Activated T-helper 2 cell treated with anti-CD3 and anti-CD28 coated beads, Interferon-gamma antibody, Interleukin-2, Interleukin-4, amounts not matched to agents 10 μg/mL and 5 μg/mL and 100 μg/mL, durations not matched to agents 14 hours and 24 hours and 36 hours (primary cell): ENCODE results near the gene UXS1. TPM values are rescaled to one million over a fixed set of nuclear protein-coding genes. Genes with fewer than 3 reads are reported as not detected.

Source experiments
- DNase-seq: peaks from one replicate; pipeline ENCODE4 v3.0.0; 2021; ENCODE audit warnings: low spot score
- H3K27ac Mint-ChIP-seq: one replicate; pipeline ENCODE4 v1.8.0; 2021; ENCODE audit warnings: mixed read lengths
- H3K27me3 Mint-ChIP-seq: one replicate; pipeline ENCODE4 v1.8.0; 2021; ENCODE audit warnings: low read depth, mixed read lengths
- H3K36me3 Mint-ChIP-seq: one replicate; pipeline ENCODE4 v1.8.0; 2021; ENCODE audit warnings: low read depth, mixed read lengths
- H3K4me1 Mint-ChIP-seq: one replicate; pipeline ENCODE4 v1.8.0; 2021; ENCODE audit warnings: low read depth, mixed read lengths
- H3K4me3 Mint-ChIP-seq: one replicate; pipeline ENCODE4 v1.8.0; 2021; ENCODE audit warnings: low read depth, mild to moderate bottlenecking, moderate library complexity, mixed read lengths
- H3K9me3 Mint-ChIP-seq: one replicate; pipeline ENCODE4 v1.8.0; 2021; ENCODE audit warnings: mixed read lengths
- intact Hi-C: fragments of 100-400 bp; cut with micrococcal nuclease; formaldehyde crosslinking; loops from one replicate; pipeline ENCODE4 v1.15.1; 2023
- total RNA-seq: library from RNA; stranded (reverse); gene quantifications from 2 replicates; pipeline ENCODE4 v1.2.3, GENCODE V29; 2022

UXS1 gene
- total RNA-seq, 1 donor from 2014 or later = 29.7 TPM

- Mint-ChIP-seq H3K27me3 (no peaks in the 10 kb centered on the region), H3K4me3 (no peak overlapping the region), H3K36me3 (peaks cover 31% of the 10 kb centered on the region), H3K27ac (no peak overlapping the region), H3K4me1 (peaks cover 23% of the 10 kb centered on the region), H3K9me3 (no peaks in the 10 kb centered on the region)
- DNase-seq = no peak
- intact Hi-C loops = no loop called here
These were observed 63.7 kb downstream of the UXS1 start for GRCh38 chr2:106130251-106130998.

- intact Hi-C loops = loop anchor here (5.0 kb wide), 1 partner anchor 33 kb away; no protein-coding TSS in a partner anchor
- no peaks in the 10 kb centered on the region for H3K27me3 Mint-ChIP-seq
- no peaks in the 10 kb centered on the region for H3K9me3 Mint-ChIP-seq
- no peak overlapping the region for H3K4me3 Mint-ChIP-seq
- peaks cover 38% of the 10 kb centered on the region for H3K36me3 Mint-ChIP-seq
- peaks cover 25% of the 10 kb centered on the region for H3K4me1 Mint-ChIP-seq
- DNase-seq = no peak
- H3K27ac Mint-ChIP-seq = no peak overlapping the region
These were observed 64.5 kb downstream of the UXS1 start for GRCh38 chr2:106129592-106129991.

GRCh38 chr2:106129150-106129549 is 65.0 kb downstream of the UXS1 start:
- Mint-ChIP-seq H3K9me3 (no peaks in the 10 kb centered on the region), H3K27ac (no peak overlapping the region), H3K27me3 (no peaks in the 10 kb centered on the region), H3K4me3 (no peak overlapping the region), H3K4me1 (peaks cover 25% of the 10 kb centered on the region), H3K36me3 (peaks cover 41% of the 10 kb centered on the region)
- intact Hi-C loops = loop anchor here (5.0 kb wide), 1 partner anchor 33 kb away; no protein-coding TSS in a partner anchor
- no peak for DNase-seq

DNA sequence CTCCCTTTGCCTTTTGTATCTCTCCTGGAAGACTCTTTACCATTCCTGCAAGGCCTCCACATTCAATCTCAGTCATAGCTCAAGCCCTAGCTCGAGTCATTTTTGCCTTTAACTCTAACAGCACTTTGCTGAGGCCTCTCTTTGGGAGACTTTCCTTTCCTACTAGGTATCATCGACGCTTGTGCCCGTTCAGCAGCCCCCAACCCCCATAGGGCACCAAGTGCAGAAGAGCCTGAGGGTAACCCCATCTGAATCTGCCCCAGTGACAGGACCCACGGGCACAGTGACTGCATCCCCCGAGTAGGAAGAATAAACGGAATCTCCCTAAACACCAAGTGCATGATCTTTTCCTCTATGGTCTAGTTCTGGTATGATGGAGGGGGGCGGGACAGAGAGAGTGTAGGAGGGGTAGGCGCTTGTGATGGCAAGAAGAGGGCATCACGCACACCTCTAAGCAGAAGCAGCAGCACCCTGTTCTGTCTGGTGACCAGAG is 66.3 kb downstream of the UXS1 start:
- peak overlapping the region; percentile 24 for H3K27ac Mint-ChIP-seq
- no peak overlapping the region for H3K4me3 Mint-ChIP-seq
- H3K36me3 Mint-ChIP-seq = peaks cover 47% of the 10 kb centered on the region
- no peak for DNase-seq
- peaks cover 25% of the 10 kb centered on the region for H3K4me1 Mint-ChIP-seq
- intact Hi-C loops = loop anchor here (5.0 kb wide), 1 partner anchor 34 kb away; no protein-coding TSS in a partner anchor
- no peaks in the 10 kb centered on the region for H3K9me3 Mint-ChIP-seq
- no peaks in the 10 kb centered on the region for H3K27me3 Mint-ChIP-seq

GRCh38 chr2:106127282-106127771 is 66.8 kb downstream of the UXS1 start:
- no peak overlapping the region for H3K4me3 Mint-ChIP-seq
- intact Hi-C loops = loop anchor here (5.0 kb wide), 1 partner anchor 35 kb away; no protein-coding TSS in a partner anchor
- peaks cover 48% of the 10 kb centered on the region for H3K36me3 Mint-ChIP-seq
- H3K27ac Mint-ChIP-seq = peak overlapping the region; percentile 24
- H3K9me3 Mint-ChIP-seq = no peaks in the 10 kb centered on the region
- H3K4me1 Mint-ChIP-seq = peaks cover 25% of the 10 kb centered on the region
- DNase-seq = no peak
- no peaks in the 10 kb centered on the region for H3K27me3 Mint-ChIP-seq

DNA sequence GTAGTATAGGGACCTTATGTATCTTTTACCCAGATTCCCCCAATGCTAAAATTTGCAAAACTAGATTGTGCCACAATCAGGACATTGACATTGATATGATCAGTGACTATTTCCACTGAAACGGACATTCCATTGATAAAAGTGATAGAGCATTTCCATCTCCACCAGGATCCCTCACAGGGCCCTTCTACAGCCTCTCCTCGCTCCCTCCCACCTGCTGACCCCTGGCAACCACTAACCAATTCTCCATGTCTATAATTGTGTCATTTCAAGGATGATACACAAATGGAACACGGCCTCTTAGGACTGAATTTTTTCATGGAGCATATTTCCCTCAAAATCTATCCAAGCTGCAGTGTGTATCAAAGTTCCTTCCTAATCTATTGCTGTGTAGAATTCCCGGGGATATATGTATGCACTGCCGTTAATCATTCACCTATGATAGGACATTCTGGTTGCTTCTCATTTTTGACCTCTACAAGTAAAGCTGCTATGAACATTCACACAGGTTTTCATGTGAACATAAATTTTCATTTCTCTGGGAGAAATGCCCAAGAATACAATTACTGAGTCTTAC is 67.3 kb downstream of the UXS1 start:
- no peak overlapping the region for H3K4me3 Mint-ChIP-seq
- intact Hi-C loops = loop anchor here (5.0 kb wide), 1 partner anchor 36 kb away; no protein-coding TSS in a partner anchor

GRCh38 chr2:106126295-106126694 is 67.8 kb downstream of the UXS1 start:
- no peaks in the 10 kb centered on the region for H3K9me3 Mint-ChIP-seq
- peaks cover 52% of the 10 kb centered on the region for H3K36me3 Mint-ChIP-seq
- no peaks in the 10 kb centered on the region for H3K27me3 Mint-ChIP-seq
- H3K4me1 Mint-ChIP-seq = peaks cover 25% of the 10 kb centered on the region
- intact Hi-C loops = loop anchor here (5.0 kb wide), 1 partner anchor 36 kb away; no protein-coding TSS in a partner anchor
- no peak overlapping the region for H3K27ac Mint-ChIP-seq
- H3K4me3 Mint-ChIP-seq = no peak overlapping the region
- DNase-seq = no peak

More for the DNA sequence above, 67.3 kb downstream of the UXS1 start:
- peaks cover 52% of the 10 kb centered on the region for H3K36me3 Mint-ChIP-seq
- no peak for DNase-seq
- H3K27me3 Mint-ChIP-seq = no peaks in the 10 kb centered on the region
- peak overlapping the region; percentile 24 for H3K27ac Mint-ChIP-seq
- H3K4me1 Mint-ChIP-seq = peaks cover 25% of the 10 kb centered on the region
- no peaks in the 10 kb centered on the region for H3K9me3 Mint-ChIP-seq

- Mint-ChIP-seq H3K27me3 (no peaks in the 10 kb centered on the region), H3K4me1 (peaks cover 25% of the 10 kb centered on the region), H3K9me3 (no peaks in the 10 kb centered on the region), H3K27ac (no peak overlapping the region), H3K36me3 (peaks cover 52% of the 10 kb centered on the region), H3K4me3 (no peak overlapping the region)
- DNase-seq = no peak
- intact Hi-C loops = loop anchor here (5.0 kb wide), 1 partner anchor 37 kb away; no protein-coding TSS in a partner anchor
These were observed 69.1 kb downstream of the UXS1 start for GRCh38 chr2:106124905-106125549.

DNA sequence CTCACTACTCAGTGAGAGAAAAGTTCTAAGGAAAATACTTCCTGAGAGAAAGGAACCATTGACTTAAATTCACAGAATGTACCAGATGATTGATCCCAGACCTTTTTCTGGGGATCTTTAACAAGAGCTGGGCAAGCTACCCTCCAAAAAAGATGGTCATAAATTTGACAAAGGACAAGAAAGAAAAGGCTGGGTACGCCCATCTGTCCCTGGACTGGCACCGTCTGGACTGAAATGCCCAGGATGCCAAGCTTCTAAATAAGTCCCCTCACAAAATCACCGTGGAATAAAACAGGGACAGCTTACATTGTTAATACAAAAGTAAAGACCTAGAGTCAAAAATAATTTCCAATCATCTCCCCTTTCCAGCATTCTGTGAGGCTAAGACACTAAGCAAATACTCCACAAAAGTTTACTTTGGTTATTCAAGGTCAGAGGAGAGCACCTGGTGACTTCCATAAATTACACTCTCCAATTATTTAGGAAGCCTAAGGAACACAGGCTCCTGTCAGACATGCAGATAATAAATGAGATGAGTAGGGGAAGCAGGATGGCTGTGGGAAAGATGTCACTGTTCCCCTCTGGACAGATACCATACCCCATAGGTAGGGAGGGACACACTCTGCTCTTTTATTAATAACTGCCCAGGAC is 69.9 kb downstream of the UXS1 start:
- DNase-seq = no peak
- intact Hi-C loops = no loop called here
- no peak overlapping the region for H3K27ac Mint-ChIP-seq
- no peaks in the 10 kb centered on the region for H3K9me3 Mint-ChIP-seq
- H3K27me3 Mint-ChIP-seq = no peaks in the 10 kb centered on the region
- peaks cover 21% of the 10 kb centered on the region for H3K4me1 Mint-ChIP-seq
- H3K4me3 Mint-ChIP-seq = no peak overlapping the region
- H3K36me3 Mint-ChIP-seq = peaks cover 48% of the 10 kb centered on the region

GRCh38 chr2:106122157-106122556 is 71.9 kb downstream of the UXS1 start:
- intact Hi-C loops = no loop called here
- peaks cover 7% of the 10 kb centered on the region for H3K4me1 Mint-ChIP-seq
- H3K9me3 Mint-ChIP-seq = no peaks in the 10 kb centered on the region
- peaks cover 30% of the 10 kb centered on the region for H3K36me3 Mint-ChIP-seq
- DNase-seq = no peak
- H3K27me3 Mint-ChIP-seq = no peaks in the 10 kb centered on the region
- H3K4me3 Mint-ChIP-seq = no peak overlapping the region
- no peak overlapping the region for H3K27ac Mint-ChIP-seq

DNA sequence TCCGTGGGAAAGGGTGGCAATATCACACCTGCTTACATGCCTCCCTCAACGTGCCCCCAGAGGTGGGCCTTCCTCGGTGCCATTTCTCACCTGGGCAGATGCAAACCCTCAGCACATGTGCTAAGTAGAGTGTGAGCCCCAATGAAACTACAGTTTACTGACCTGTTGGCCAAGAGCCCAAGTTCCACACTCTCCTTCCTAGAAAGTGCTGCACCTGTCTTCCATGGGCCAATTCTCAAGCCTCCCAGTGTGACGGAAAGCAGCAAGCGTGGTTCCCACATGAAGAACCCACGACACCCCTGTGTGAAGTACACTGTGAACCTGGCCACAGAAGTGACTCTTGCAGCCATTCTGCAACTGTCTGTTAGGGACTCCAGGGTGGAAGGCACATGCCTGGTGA is 73.7 kb downstream of the UXS1 start:
- DNase-seq = no peak
- Mint-ChIP-seq H3K9me3 (no peaks in the 10 kb centered on the region), H3K27me3 (no peaks in the 10 kb centered on the region), H3K36me3 (peaks cover 38% of the 10 kb centered on the region), H3K4me1 (peaks cover 8% of the 10 kb centered on the region), H3K4me3 (no peak overlapping the region), H3K27ac (no peak overlapping the region)
- intact Hi-C loops = no loop called here

GRCh38 chr2:106119074-106119473 is 75.0 kb downstream of the UXS1 start:
- Mint-ChIP-seq H3K27ac (no peak overlapping the region), H3K9me3 (no peaks in the 10 kb centered on the region), H3K4me3 (no peak overlapping the region), H3K27me3 (no peaks in the 10 kb centered on the region), H3K4me1 (peaks cover 12% of the 10 kb centered on the region), H3K36me3 (peaks cover 27% of the 10 kb centered on the region)
- DNase-seq = no peak
- intact Hi-C loops = no loop called here
